ENCODE measurements around the gene APBB2.

DNA sequence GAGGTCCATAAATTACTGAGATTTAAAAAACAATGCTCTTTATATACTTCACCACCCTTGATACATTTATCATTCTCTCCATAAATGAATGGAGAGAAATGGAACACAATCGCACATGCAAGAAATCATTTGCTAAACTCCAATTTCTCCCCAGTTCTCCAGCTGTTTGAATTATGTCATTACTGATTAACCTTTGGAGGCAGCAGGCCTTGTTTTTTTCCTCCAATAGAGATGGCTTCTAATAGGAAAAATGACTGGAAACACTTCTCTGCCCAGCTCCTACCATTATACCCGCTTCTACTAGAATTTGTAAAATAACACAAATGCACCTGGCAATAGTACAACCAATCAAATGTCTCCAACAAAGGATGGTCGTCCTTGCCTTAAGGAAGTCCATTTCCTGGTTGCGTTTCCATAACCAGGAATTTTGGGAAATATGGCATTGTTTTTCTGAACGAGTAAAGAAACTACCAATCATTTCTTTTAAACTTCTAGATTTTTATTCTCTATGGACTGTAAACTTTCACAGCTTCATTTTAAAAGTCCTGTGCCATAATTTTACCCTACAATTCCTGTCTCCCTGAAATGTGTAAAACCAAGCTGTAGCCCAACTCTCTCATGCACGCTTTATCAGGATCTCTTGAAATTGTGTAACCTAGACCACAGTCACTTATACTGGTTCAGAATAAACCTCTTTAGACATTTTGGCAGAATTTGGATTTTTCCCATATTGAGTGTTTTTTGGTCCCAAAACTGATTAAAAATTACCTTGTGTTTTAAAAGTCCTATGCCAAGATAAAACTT is 60.1 kb downstream of the APBB2 start:
- TF ChIP-seq POLR2A (IDR thresholded peaks at IDR 0.05), result no peak
- TF ChIP-seq, protein P1, sequence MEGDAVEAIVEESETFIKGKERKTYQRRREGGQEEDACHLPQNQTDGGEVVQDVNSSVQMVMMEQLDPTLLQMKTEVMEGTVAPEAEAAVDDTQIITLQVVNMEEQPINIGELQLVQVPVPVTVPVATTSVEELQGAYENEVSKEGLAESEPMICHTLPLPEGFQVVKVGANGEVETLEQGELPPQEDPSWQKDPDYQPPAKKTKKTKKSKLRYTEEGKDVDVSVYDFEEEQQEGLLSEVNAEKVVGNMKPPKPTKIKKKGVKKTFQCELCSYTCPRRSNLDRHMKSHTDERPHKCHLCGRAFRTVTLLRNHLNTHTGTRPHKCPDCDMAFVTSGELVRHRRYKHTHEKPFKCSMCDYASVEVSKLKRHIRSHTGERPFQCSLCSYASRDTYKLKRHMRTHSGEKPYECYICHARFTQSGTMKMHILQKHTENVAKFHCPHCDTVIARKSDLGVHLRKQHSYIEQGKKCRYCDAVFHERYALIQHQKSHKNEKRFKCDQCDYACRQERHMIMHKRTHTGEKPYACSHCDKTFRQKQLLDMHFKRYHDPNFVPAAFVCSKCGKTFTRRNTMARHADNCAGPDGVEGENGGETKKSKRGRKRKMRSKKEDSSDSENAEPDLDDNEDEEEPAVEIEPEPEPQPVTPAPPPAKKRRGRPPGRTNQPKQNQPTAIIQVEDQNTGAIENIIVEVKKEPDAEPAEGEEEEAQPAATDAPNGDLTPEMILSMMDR (IDR thresholded peaks at IDR 0.05), result no peak
